ENCODE data around the gene PLD4.

DNA sequence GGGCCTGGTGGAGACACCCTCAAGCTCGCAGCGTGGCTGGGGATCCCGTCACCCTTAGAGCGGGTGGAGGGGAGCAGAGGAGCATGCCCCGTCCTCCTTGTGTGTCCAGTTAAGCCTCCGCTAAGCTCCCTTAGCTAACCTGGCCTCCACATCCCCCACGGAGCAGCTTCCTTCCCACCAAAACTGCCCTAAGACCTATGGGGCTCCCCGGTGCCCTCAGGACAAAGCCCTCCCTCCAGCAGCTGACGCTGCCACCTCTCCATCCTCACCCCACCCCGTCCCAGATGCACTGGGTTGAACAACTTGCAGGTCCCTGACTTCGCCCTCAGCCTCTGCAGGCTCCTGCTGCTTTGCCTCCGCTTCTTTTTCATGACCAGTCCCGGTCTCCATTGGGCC is 49.5 kb downstream of the PLD4 start:
- TF ChIP-seq, protein P1, sequence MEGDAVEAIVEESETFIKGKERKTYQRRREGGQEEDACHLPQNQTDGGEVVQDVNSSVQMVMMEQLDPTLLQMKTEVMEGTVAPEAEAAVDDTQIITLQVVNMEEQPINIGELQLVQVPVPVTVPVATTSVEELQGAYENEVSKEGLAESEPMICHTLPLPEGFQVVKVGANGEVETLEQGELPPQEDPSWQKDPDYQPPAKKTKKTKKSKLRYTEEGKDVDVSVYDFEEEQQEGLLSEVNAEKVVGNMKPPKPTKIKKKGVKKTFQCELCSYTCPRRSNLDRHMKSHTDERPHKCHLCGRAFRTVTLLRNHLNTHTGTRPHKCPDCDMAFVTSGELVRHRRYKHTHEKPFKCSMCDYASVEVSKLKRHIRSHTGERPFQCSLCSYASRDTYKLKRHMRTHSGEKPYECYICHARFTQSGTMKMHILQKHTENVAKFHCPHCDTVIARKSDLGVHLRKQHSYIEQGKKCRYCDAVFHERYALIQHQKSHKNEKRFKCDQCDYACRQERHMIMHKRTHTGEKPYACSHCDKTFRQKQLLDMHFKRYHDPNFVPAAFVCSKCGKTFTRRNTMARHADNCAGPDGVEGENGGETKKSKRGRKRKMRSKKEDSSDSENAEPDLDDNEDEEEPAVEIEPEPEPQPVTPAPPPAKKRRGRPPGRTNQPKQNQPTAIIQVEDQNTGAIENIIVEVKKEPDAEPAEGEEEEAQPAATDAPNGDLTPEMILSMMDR (IDR thresholded peaks at IDR 0.05), result no peak
- no peak for TF ChIP-seq POLR2A (IDR thresholded peaks at IDR 0.05)
